Loucy (cell line): ENCODE measurements around the gene P2RX1.
A peak's percentile ranks its signal among the peaks of the same experiment; 100 is the strongest.

Experiments
- H2AFZ ChIP-seq: fragments of 200-600 bp; sonication (generic); 2 replicates; pipeline ENCODE4 v1.6.0; 2016; ENCODE audit warnings: antibody characterized with exemption, mild to moderate bottlenecking, low read length, moderate library complexity
- H3F3A ChIP-seq: fragments of 200-600 bp; 2 replicates; pipeline ENCODE4 v1.6.0; 2016; ENCODE audit warnings: antibody characterized with exemption, low read depth, mild to moderate bottlenecking
- H3K27me3 ChIP-seq: fragments of 200-600 bp; sonication (generic); 2 replicates; pipeline ENCODE4 v1.6.1; 2014; ENCODE audit warnings: low read length, mild to moderate bottlenecking; ENCODE audit not compliant: insufficient read depth, poor library complexity, severe bottlenecking
- H3K36me3 ChIP-seq: fragments of 200-600 bp; sonication (generic); 2 replicates; pipeline ENCODE4 v1.6.1; 2016; ENCODE audit warnings: low read length; ENCODE audit not compliant: insufficient read depth
- H3K4me1 ChIP-seq: fragments of 200-600 bp; sonication (generic); 2 replicates; pipeline ENCODE4 v1.5.1; 2014; ENCODE audit warnings: low read length, mild to moderate bottlenecking; ENCODE audit not compliant: insufficient read depth, poor library complexity, severe bottlenecking
- H3K4me2 ChIP-seq: fragments of 200-600 bp; sonication (generic); 2 replicates; pipeline ENCODE4 v1.6.0; 2014; ENCODE audit warnings: antibody characterized with exemption, low read length, low read depth, mild to moderate bottlenecking; ENCODE audit not compliant: poor library complexity, severe bottlenecking
- H3K4me3 ChIP-seq: fragments of 200-600 bp; sonication (generic); 2 replicates; pipeline ENCODE4 v1.5.1; 2014; ENCODE audit warnings: low read length, mild to moderate bottlenecking, mixed read lengths; ENCODE audit not compliant: poor library complexity, severe bottlenecking
- H3K79me2 ChIP-seq: fragments of 200-600 bp; sonication (generic); 2 replicates; pipeline ENCODE4 v1.6.1; 2014; ENCODE audit warnings: low read length; ENCODE audit not compliant: insufficient read depth
- H3K9ac ChIP-seq: fragments of 200-600 bp; sonication (generic); 2 replicates; pipeline ENCODE4 v1.6.0; 2014; ENCODE audit warnings: mild to moderate bottlenecking, low read depth, low read length, moderate library complexity; ENCODE audit not compliant: poor library complexity, severe bottlenecking
- H3K9me2 ChIP-seq: fragments of 200-600 bp; sonication (generic); replicated peaks from 2 replicates; pipeline ENCODE4 v1.6.1; 2016; ENCODE audit warnings: low read depth, low read length, mixed read lengths
- H3K9me3 ChIP-seq: fragments of 200-600 bp; sonication (generic); 2 replicates; pipeline ENCODE4 v1.6.1; 2014; ENCODE audit warnings: mild to moderate bottlenecking, antibody characterized with exemption, low read length, low read depth; ENCODE audit not compliant: insufficient read depth
- H4K20me1 ChIP-seq: fragments of 200-600 bp; sonication (generic); 2 replicates; pipeline ENCODE4 v1.6.0; 2014; ENCODE audit warnings: antibody characterized with exemption, low read length, mild to moderate bottlenecking; ENCODE audit not compliant: insufficient read depth, poor library complexity, severe bottlenecking
- EZH2phosphoT487 ChIP-seq: fragments of 200-600 bp; IDR thresholded peaks from 2 replicates; pipeline ENCODE4 v1.6.1; 2018; ENCODE audit warnings: antibody characterized with exemption, mild to moderate bottlenecking, moderate library complexity, borderline replicate concordance
- TF ChIP-seq, protein P1 (sequence below): fragments of 200-600 bp; sonication (generic); conservative IDR thresholded peaks from 2 replicates; pipeline ENCODE4 v1.5.1; 2014; ENCODE audit warnings: mild to moderate bottlenecking, antibody characterized with exemption, low read length

Gene P2RX1

GRCh38 chr17:3915995-3916696 is at the start of gene P2RX1:
P2RX1 (minus strand) TSS chr17:3916465; CDS start chr17:3916225, 240 bp downstream.
- peaks cover 48% of the 10 kb centered on the region for H3K4me1 ChIP-seq
- peak within 1 kb of the TSS; percentile 98 for H3K9ac ChIP-seq
- H3F3A ChIP-seq: no peaks in the 10 kb centered on the region
- H2AFZ ChIP-seq: peak within 1 kb of the TSS; percentile 63; the same call in 1 of the 2 replicates
- H4K20me1 ChIP-seq: peaks cover 40% of the 10 kb centered on the region
- H3K79me2 ChIP-seq: peaks cover 70% of the 10 kb centered on the region
- H3K27me3 ChIP-seq: no peaks in the 10 kb centered on the region
- peak within 1 kb of the TSS; percentile 94 for H3K4me3 ChIP-seq
- H3K9me3 ChIP-seq: no peaks in the 10 kb centered on the region
- TF ChIP-seq, protein P1, sequence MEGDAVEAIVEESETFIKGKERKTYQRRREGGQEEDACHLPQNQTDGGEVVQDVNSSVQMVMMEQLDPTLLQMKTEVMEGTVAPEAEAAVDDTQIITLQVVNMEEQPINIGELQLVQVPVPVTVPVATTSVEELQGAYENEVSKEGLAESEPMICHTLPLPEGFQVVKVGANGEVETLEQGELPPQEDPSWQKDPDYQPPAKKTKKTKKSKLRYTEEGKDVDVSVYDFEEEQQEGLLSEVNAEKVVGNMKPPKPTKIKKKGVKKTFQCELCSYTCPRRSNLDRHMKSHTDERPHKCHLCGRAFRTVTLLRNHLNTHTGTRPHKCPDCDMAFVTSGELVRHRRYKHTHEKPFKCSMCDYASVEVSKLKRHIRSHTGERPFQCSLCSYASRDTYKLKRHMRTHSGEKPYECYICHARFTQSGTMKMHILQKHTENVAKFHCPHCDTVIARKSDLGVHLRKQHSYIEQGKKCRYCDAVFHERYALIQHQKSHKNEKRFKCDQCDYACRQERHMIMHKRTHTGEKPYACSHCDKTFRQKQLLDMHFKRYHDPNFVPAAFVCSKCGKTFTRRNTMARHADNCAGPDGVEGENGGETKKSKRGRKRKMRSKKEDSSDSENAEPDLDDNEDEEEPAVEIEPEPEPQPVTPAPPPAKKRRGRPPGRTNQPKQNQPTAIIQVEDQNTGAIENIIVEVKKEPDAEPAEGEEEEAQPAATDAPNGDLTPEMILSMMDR: no peak
- no peak for TF ChIP-seq EZH2phosphoT487
- H3K36me3 ChIP-seq: no peaks in the 10 kb centered on the region
- no peaks in the 10 kb centered on the region for H3K9me2 ChIP-seq
- H3K4me2 ChIP-seq: peak within 1 kb of the TSS; percentile 92

- H3K4me1 ChIP-seq: peaks cover 37% of the 10 kb centered on the region
- no peaks in the 10 kb centered on the region for H3K36me3 ChIP-seq
- H3F3A ChIP-seq: peaks cover 7% of the 10 kb centered on the region; the same call in 1 of the 2 replicates
- peaks cover 36% of the 10 kb centered on the region for H3K79me2 ChIP-seq
- H3K9me2 ChIP-seq: no peaks in the 10 kb centered on the region
- H3K4me3 ChIP-seq: peak overlapping the region; percentile 93
- no peak overlapping the region for H2AFZ ChIP-seq
- H3K9ac ChIP-seq: peak overlapping the region; percentile 93
- H3K9me3 ChIP-seq: no peaks in the 10 kb centered on the region
- no peaks in the 10 kb centered on the region for H3K27me3 ChIP-seq
- TF ChIP-seq EZH2phosphoT487: no peak
- TF ChIP-seq, protein P1: no peak
- peaks cover 27% of the 10 kb centered on the region for H4K20me1 ChIP-seq
- peak overlapping the region; percentile 72 for H3K4me2 ChIP-seq
Measured at GRCh38 chr17:3965118-3965800, 49.0 kb upstream of the P2RX1 start.

- Histone ChIP-seq H3K4me1 (peaks cover 45% of the 10 kb centered on the region), H3K27me3 (no peaks in the 10 kb centered on the region), H3F3A (peaks cover 7% of the 10 kb centered on the region; the same call in 1 of the 2 replicates), H3K9me2 (no peaks in the 10 kb centered on the region), H3K36me3 (no peaks in the 10 kb centered on the region), H3K9me3 (no peaks in the 10 kb centered on the region), H3K79me2 (peaks cover 44% of the 10 kb centered on the region), H4K20me1 (peaks cover 35% of the 10 kb centered on the region), H3K4me3 (peak within 1 kb of the TSS; percentile 93), H3K9ac (peak within 1 kb of the TSS; percentile 97), H3K4me2 (peak within 1 kb of the TSS; percentile 98), H2AFZ (peak within 1 kb of the TSS; percentile 29; the same call in 1 of the 2 replicates)
- TF ChIP-seq, protein P1: no peak
- TF ChIP-seq EZH2phosphoT487: no peak
Measured at GRCh38 chr17:3964203-3965117, 48.2 kb upstream of the P2RX1 start, which contains the start of gene ATP2A3. ATP2A3 (minus strand) TSS chr17:3964437; CDS start chr17:3964291, 146 bp downstream.
